ENCODE measurements around the gene CAMKK1. TPM values are rescaled to one million over a fixed set of nuclear protein-coding genes. Genes with fewer than 3 reads are reported as not detected.
A peak's percentile ranks its signal among the peaks of the same experiment; 100 is the strongest.

CAMKK1 gene
- total and polyA plus RNA-seq, 9 of the 15 experiments (the other 6 are each of a cell fraction or from before 2014, with no cell fraction given) = 0.34 to 7.5 (median 4.9) TPM

DNA sequence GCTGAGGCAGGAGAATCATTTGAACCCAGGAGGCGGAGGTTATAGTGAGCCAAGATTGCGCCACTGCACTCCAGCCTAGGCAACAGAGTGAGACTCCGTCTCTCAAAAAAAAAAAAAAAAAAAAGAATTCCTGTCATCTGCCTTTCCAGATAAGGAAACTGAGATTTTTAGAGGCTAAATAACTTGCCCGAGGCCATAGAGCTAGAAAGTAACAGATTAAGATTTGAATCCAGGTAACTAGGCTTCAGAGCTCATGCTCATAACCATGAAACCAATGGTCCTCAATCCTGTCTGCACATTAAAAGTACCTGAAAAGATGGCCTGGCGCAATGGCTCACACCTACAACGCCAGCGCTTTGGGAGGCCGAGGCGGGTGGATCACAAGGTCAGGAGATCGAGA lies 56.3 kb downstream of the CAMKK1 start:
- POLR2A ChIA-PET = interaction anchor here (0.9 kb wide), 1 partner anchor 9 kb away, joined by 3 read pairs; no protein-coding TSS in a partner anchor
- 86% methylated on average over 7 of the region's 10 CpGs for WGBS (ENCODE audit: insufficient coverage, low coverage, missing lambda C conversion rate)
- in situ Hi-C loops (cut with MboI) (no loop called here), intact Hi-C loops (cut with micrococcal nuclease) (no loop called here)
- Histone ChIP-seq H3K9me3 (replicated peaks; ENCODE audit: control insufficient read depth, insufficient read depth, low read depth, low read length) (no peaks in the 10 kb centered on the region), H3K79me2 (ENCODE audit: control insufficient read depth, insufficient read depth, low read length) (no peaks in the 10 kb centered on the region; the same call in 2 of the 3 replicates), H3K9ac (ENCODE audit: insufficient read depth in 1 of 2, low read depth in 2 of 2, low read length in 2 of 2) (no peak overlapping the region), H3K27me3 (ENCODE audit: control insufficient read depth in 2 of 2, insufficient read depth in 2 of 2, low read length in 2 of 2) (no peaks in the 10 kb centered on the region), H3K4me3 (no peak overlapping the region), H4K20me1 (replicated peaks; ENCODE audit: control insufficient read depth, insufficient read depth, low read length) (0 out of 2 replicates have a peak, but pooled peaks cover 5% of the 10 kb centered on the region), H3K4me1 (replicated peaks in 1 of 2; ENCODE audit: control insufficient read depth in 2 of 2, insufficient read depth in 2 of 2, low read length in 2 of 2) (no peaks in the 10 kb centered on the region), H2AFZ (ENCODE audit: low read depth, low read length) (no peak overlapping the region), H3K9me1 (ENCODE audit: control insufficient read depth, insufficient read depth, low read length) (no peaks in the 10 kb centered on the region), H3K4me2 (ENCODE audit: insufficient read depth, low read length) (no peak overlapping the region), H3K27ac (ENCODE audit: extremely low read depth, low read depth, low read length) (no peak overlapping the region), H3K36me3 (ENCODE audit: control insufficient read depth, insufficient read depth, low read length) (peaks cover 68% of the 10 kb centered on the region)
- ATAC-seq (no peak), DNase-seq (ENCODE audit: extremely low read depth in 1 of 4, low spot score in 3 of 4) (no peak), FAIRE-seq (no peak)
- TF ChIP-seq MGA (IDR thresholded peaks at IDR 0.05) (no peak), KDM1A (IDR thresholded peaks at IDR 0.05) (peak in 1 of 2 experiments; percentile 31; a peak in 1 of 4 replicates)
- no TSS peak for BruUV-seq (replicated peaks)
- CTCF ChIA-PET (ENCODE audit: low intra/inter-chr PET ratio) = interaction anchor here (0.7 kb wide), 1 partner anchor 138 kb away, joined by 5 read pairs; no protein-coding TSS in a partner anchor
